H1 (cell line): ENCODE data around the gene CXADR. TPM values are rescaled to one million over a fixed set of nuclear protein-coding genes. Genes with fewer than 3 reads are reported as not detected.

ENCODE experiments used
- CTCF ChIA-PET: fragments of 300-600 bp; sonication (Branson Sonifier 250); formaldehyde crosslinking; loops from one replicate; lab custom pipeline; 2021; ENCODE audit not compliant: partially characterized antibody; lab: Charles Lee
- POLR2A ChIA-PET: fragments of 300-600 bp; sonication (Branson Sonifier 250); formaldehyde crosslinking; loops from one replicate; lab custom pipeline; 2021; ENCODE audit warnings: inconsistent platforms; ENCODE audit not compliant: partially characterized antibody; lab: Charles Lee
- DNase-seq, 2 experiments: peaks; one replicate each; pipeline versions ENCODE4 v3.0.0 to v3.0.0-alpha.2; 2010 to 2022; ENCODE audit warnings: low spot score in 2 of 2, low read depth in 1 of 2, mixed read lengths in 1 of 2
- FAIRE-seq: peaks from 2 replicates; lab custom pipeline; 2011; peaks lifted over from hg19 to GRCh38; lab: Jason Lieb, UNC
- H2AFZ ChIP-seq: 2 replicates; pipeline ENCODE4 v1.8.1; 2012; ENCODE audit warnings: low read length, inconsistent platforms
- H2AK5ac ChIP-seq: 2 replicates; pipeline ENCODE4 v1.6.1; 2013; ENCODE audit warnings: low read depth, low read length
- H2BK120ac ChIP-seq: replicated peaks from 2 replicates; pipeline ENCODE3; 2013; ENCODE audit warnings: low read depth, low read length, inconsistent platforms
- H2BK12ac ChIP-seq: 2 replicates; pipeline ENCODE4 v1.6.1; 2013; ENCODE audit warnings: low read depth, low read length
- H2BK15ac ChIP-seq: 2 replicates; pipeline ENCODE4 v1.6.1; 2013; ENCODE audit warnings: low read length
- H2BK20ac ChIP-seq: 2 replicates; pipeline ENCODE4 v1.6.1; 2013; ENCODE audit warnings: low read length
- H2BK5ac ChIP-seq: 2 replicates; pipeline ENCODE4 v1.6.1; 2013; ENCODE audit warnings: low read depth, low read length
- H3K14ac ChIP-seq: 2 replicates; pipeline ENCODE4 v1.6.1; 2013; ENCODE audit warnings: inconsistent platforms; ENCODE audit not compliant: insufficient read length
- H3K18ac ChIP-seq: 2 replicates; pipeline ENCODE4 v1.6.1; 2013; ENCODE audit warnings: low read length; ENCODE audit errors: extremely low read depth
- H3K23ac ChIP-seq: 2 replicates; pipeline ENCODE4 v1.6.1; 2013; ENCODE audit warnings: inconsistent platforms; ENCODE audit not compliant: insufficient read length
- H3K23me2 ChIP-seq: 2 replicates; pipeline ENCODE4 v1.6.1; 2013; ENCODE audit warnings: low read depth, low read length
- H3K27ac ChIP-seq: 2 replicates; pipeline ENCODE4 v1.6.1; 2011; ENCODE audit warnings: low read depth, low read length, inconsistent platforms
- H3K27me3 ChIP-seq, 4 experiments: replicated peaks in 1 of 4; 1 replicate in 1 of 4; 2 replicates in 3 of 4; pipeline versions ENCODE4 v1.6.1 to v1.8.1; 2011 to 2013; ENCODE audit warnings: low read length in 3 of 4, mild to moderate bottlenecking in 3 of 4, inconsistent platforms in 2 of 4, mixed read lengths in 2 of 4, moderate library complexity in 1 of 4; ENCODE audit not compliant: control insufficient read depth in 3 of 4, insufficient read depth in 3 of 4; ENCODE audit errors: extremely low read depth in 1 of 4
- H3K36me3 ChIP-seq, 4 experiments: 2 replicates each; pipeline versions ENCODE4 v1.6.1 to v1.8.1; 2011 to 2013; ENCODE audit warnings: mild to moderate bottlenecking in 4 of 4, low read length in 3 of 4, moderate library complexity in 2 of 4, control low read depth in 1 of 4, inconsistent platforms in 1 of 4; ENCODE audit not compliant: insufficient read depth in 4 of 4, control insufficient read depth in 2 of 4
- H3K4ac ChIP-seq: replicated peaks from 2 replicates; pipeline ENCODE3; 2013; ENCODE audit warnings: low read length, low read depth, mixed read lengths, inconsistent platforms; ENCODE audit not compliant: insufficient read length
- H3K4me1 ChIP-seq, 4 experiments: replicated peaks in 1 of 4; 1 replicate in 1 of 4; 2 replicates in 3 of 4; pipeline versions ENCODE4 v1.6.1 to v1.8.1; 2011 to 2013; ENCODE audit warnings: low read length in 3 of 4, inconsistent platforms in 2 of 4, mixed read lengths in 1 of 4; ENCODE audit not compliant: insufficient read depth in 4 of 4, control insufficient read depth in 3 of 4
- H3K4me2 ChIP-seq, 2 experiments: 2 replicates each; pipeline versions ENCODE4 v1.6.1 to v1.8.1; 2011 to 2013; ENCODE audit warnings: low read depth in 2 of 2, low read length in 2 of 2, control low read depth in 1 of 2, inconsistent platforms in 1 of 2, mild to moderate bottlenecking in 1 of 2; ENCODE audit not compliant: insufficient read depth in 1 of 2
- H3K4me3 ChIP-seq, 4 experiments: fragments of 200-600, 300-600 bp in 1 of 4; sonication (generic), shearing (Covaris generic), sonication (Bioruptor Twin) in 1 of 4; 2 replicates each; pipeline versions ENCODE4 v1.5.1 to v1.8.1; 2011 to 2016; ENCODE audit warnings: low read length in 4 of 4, low read depth in 3 of 4, control low read depth in 2 of 4, inconsistent platforms in 2 of 4, mild to moderate bottlenecking in 2 of 4, mixed read lengths in 1 of 4, moderate library complexity in 1 of 4; ENCODE audit not compliant: insufficient read depth in 2 of 4; ENCODE audit errors: extremely low read depth in 1 of 4
- H3K56ac ChIP-seq: replicated peaks from 2 replicates; pipeline ENCODE3; 2013; ENCODE audit warnings: low read depth, mild to moderate bottlenecking, mixed read lengths, low read length, inconsistent platforms; ENCODE audit not compliant: insufficient read length
- H3K79me1 ChIP-seq: 2 replicates; pipeline ENCODE4 v1.6.1; 2013; ENCODE audit warnings: low read depth, low read length, control low read depth
- H3K79me2 ChIP-seq, 2 experiments: 2 replicates each; pipeline versions ENCODE4 v1.6.1 to v1.8.1; 2012 to 2013; ENCODE audit warnings: low read length in 2 of 2, mild to moderate bottlenecking in 2 of 2, inconsistent platforms in 1 of 2; ENCODE audit not compliant: insufficient read depth in 2 of 2, control insufficient read depth in 1 of 2
- H3K9ac ChIP-seq, 4 experiments: replicated peaks in 1 of 4; 1 replicate in 1 of 4; 2 replicates in 3 of 4; pipeline versions ENCODE4 v1.6.1 to v1.8.1; 2011 to 2013; ENCODE audit warnings: low read depth in 3 of 4, low read length in 3 of 4, control low read depth in 2 of 4, mild to moderate bottlenecking in 2 of 4, moderate library complexity in 2 of 4, inconsistent platforms in 1 of 4; ENCODE audit errors: extremely low read depth in 1 of 4
- H3K9me3 ChIP-seq, 2 experiments: 2 replicates each; pipeline versions ENCODE4 v1.6.1 to v1.8.1; 2012 to 2013; ENCODE audit warnings: mild to moderate bottlenecking in 2 of 2, moderate library complexity in 2 of 2, control low read depth in 1 of 2, inconsistent platforms in 1 of 2, low read depth in 1 of 2, low read length in 1 of 2, mixed read lengths in 1 of 2; ENCODE audit not compliant: insufficient read depth in 2 of 2
- H4K20me1 ChIP-seq, 2 experiments: replicated peaks in 1 of 2; 2 replicates each; pipeline versions ENCODE3 to v1.8.1; 2011 to 2013; ENCODE audit warnings: inconsistent platforms in 2 of 2, low read length in 2 of 2, mild to moderate bottlenecking in 1 of 2; ENCODE audit not compliant: insufficient read depth in 2 of 2, control insufficient read depth in 1 of 2
- H4K5ac ChIP-seq: 2 replicates; pipeline ENCODE4 v1.6.1; 2013; ENCODE audit warnings: low read length, low read depth, mixed read lengths, inconsistent platforms; ENCODE audit not compliant: insufficient read length
- H4K8ac ChIP-seq: 2 replicates; pipeline ENCODE4 v1.8.0; 2013; ENCODE audit warnings: mild to moderate bottlenecking, moderate library complexity, low read length, inconsistent platforms; ENCODE audit not compliant: insufficient read depth; ENCODE audit errors: extremely low read depth
- H4K91ac ChIP-seq: replicated peaks from 2 replicates; pipeline ENCODE3; 2013; ENCODE audit warnings: low read length, mixed read lengths, inconsistent platforms; ENCODE audit not compliant: insufficient read length
- ATF3 ChIP-seq: IDR thresholded peaks from 2 replicates; pipeline ENCODE4 v1.6.1; 2011; ENCODE audit warnings: low read depth, mild to moderate bottlenecking, low read length; ENCODE audit not compliant: insufficient read depth
- CHD1 ChIP-seq: IDR thresholded peaks from 2 replicates; pipeline ENCODE4 v1.6.1; 2012; ENCODE audit warnings: low read depth, low read length, improper control_type of control experiment
- CTBP2 ChIP-seq: IDR thresholded peaks from 2 replicates; pipeline ENCODE4 v1.7.0; 2011; ENCODE audit warnings: borderline replicate concordance, mild to moderate bottlenecking, moderate library complexity, mixed read lengths, low read length; ENCODE audit not compliant: insufficient read depth, insufficient read length
- E2F6 ChIP-seq: IDR thresholded peaks from 2 replicates; pipeline ENCODE4 v1.6.1; 2012; ENCODE audit warnings: inconsistent platforms
- NRF1 ChIP-seq: IDR thresholded peaks from 2 replicates; pipeline ENCODE4 v1.6.1; 2011; ENCODE audit warnings: mild to moderate bottlenecking, low read depth, low read length, improper control_type of control experiment
- RFX5 ChIP-seq: IDR thresholded peaks from 2 replicates; pipeline ENCODE4 v1.6.1; 2011; ENCODE audit warnings: low read depth, low read length, improper control_type of control experiment, borderline replicate concordance
- SAP30 ChIP-seq: fragments of 300-600 bp; sonication (generic); IDR thresholded peaks from 2 replicates; pipeline ENCODE4 v1.7.1; 2012; ENCODE audit warnings: low read length, moderate library complexity, mild to moderate bottlenecking, inconsistent platforms; ENCODE audit not compliant: insufficient read depth, insufficient replicate concordance
- SIN3A ChIP-seq, 2 experiments: IDR thresholded peaks in 1 of 2; conservative IDR thresholded peaks in 1 of 2; 2 replicates each; pipeline ENCODE4 v1.6.1; 2011 to 2012; ENCODE audit warnings: low read length in 2 of 2, improper control_type of control experiment in 1 of 2, low read depth in 1 of 2, mild to moderate bottlenecking in 1 of 2
- SRF ChIP-seq: IDR thresholded peaks from 2 replicates; pipeline ENCODE4 v1.6.1; 2011; ENCODE audit warnings: mild to moderate bottlenecking, low read depth, low read length, moderate library complexity
- TAF1 ChIP-seq: IDR thresholded peaks from 2 replicates; pipeline ENCODE4 v1.6.1; 2011; ENCODE audit warnings: mild to moderate bottlenecking, low read depth, low read length
- TAF7 ChIP-seq: optimal IDR thresholded peaks from 2 replicates; pipeline ENCODE3; 2011; ENCODE audit warnings: low read depth, mild to moderate bottlenecking, inconsistent platforms, low read length, moderate library complexity, borderline replicate concordance
- WGBS, 2 experiments: shearing (Covaris generic) in 1 of 2; methylation state at CpG; one replicate each; pipeline versions ENCODE4 v1.1.6 to v1.1.7; 2013 to 2015; ENCODE audit warnings: low lambda C conversion rate in 2 of 2, mixed read lengths in 2 of 2, inconsistent platforms in 1 of 2, low coverage in 1 of 2, missing lambda C conversion rate in 1 of 2; ENCODE audit not compliant: insufficient replicate concordance in 2 of 2, insufficient coverage in 1 of 2, insufficient read length in 1 of 2; ENCODE audit errors: extremely low coverage in 1 of 2, missing lambda C conversion rate in 1 of 2; 5-methylcytosine and 5-hydroxymethylcytosine counted together
- polyA plus RNA-seq, 7 experiments: library from polyadenylated mRNA; depleted of rRNA in 3 of 7; stranded (reverse) in 5 of 7; unstranded in 2 of 7; fragments of >200 nt in 5 of 7; fragments of 200-250 nt in 2 of 7; gene quantifications; 1 replicate in 5 of 7; 2 replicates in 1 of 7; 4 replicates in 1 of 7; pipeline versions ENCODE4 v1.2.1 to v1.2.3, GENCODE V29; 2011 to 2013; ENCODE audit warnings: missing spikeins in 2 of 7, mixed read lengths in 2 of 7
- total RNA-seq: library from RNA; stranded (reverse); fragmentation: NEBNext Ultra II Directional; extraction: Animal tissue kit (Norgen Biotek cat#: 25700); gene quantifications from 2 replicates; pipeline ENCODE4 v1.2.1, GENCODE V29; 2021

Gene CXADR
- total and polyA plus RNA-seq, 2 of the 8 experiments (the other 6 are each of a cell fraction or from before 2014, with no cell fraction given) = 45.6 to 145 TPM

GRCh38 chr21:17495680-17496079, 17.2 kb upstream of the CXADR start:
- Histone ChIP-seq H3K23me2 (no peaks in the 10 kb centered on the region), H2AK5ac (no peak overlapping the region), H3K18ac (no peak overlapping the region), H2BK20ac (no peak overlapping the region), H3K4ac (no peak overlapping the region), H3K4me1 (no peaks in the 10 kb centered on the region), H2BK12ac (no peak overlapping the region), H4K5ac (no peak overlapping the region), H3K14ac (no peak overlapping the region), H2BK15ac (no peak overlapping the region), H3K23ac (no peak overlapping the region), H3K79me2 (no peaks in the 10 kb centered on the region), H2BK120ac (no peak overlapping the region), H4K8ac (no peak overlapping the region), H2AFZ (no peak overlapping the region), H2BK5ac (no peak overlapping the region)
- CTCF ChIA-PET = interaction anchor here (0.9 to 1.2 kb wide), 2 partner anchors 9 to 16 kb away, joined by 3 to 5 read pairs; no protein-coding TSS in a partner anchor
- FAIRE-seq = no peak
- 85% methylated on average over 2 of the region's 2 CpGs; no CpG with 5 or more reads in 1 of the 2 experiments for WGBS, 2 experiments
- TF ChIP-seq SIN3A (conservative IDR thresholded peaks at IDR 0.05 in 1 of 2, IDR thresholded peaks at IDR 0.05 in 1 of 2; ENCODE audit: low read depth in 1 of 2, low read length in 2 of 2) (no peak), SAP30 (no peak), TAF1 (no peak), SRF (no peak), ATF3 (no peak), NRF1 (no peak), CHD1 (no peak), CTBP2 (no peak), E2F6 (no peak), TAF7 (no peak), RFX5 (no peak)
- TF ChIP-seq, all 59 proteins: peak for 0
- Histone ChIP-seq H3K27me3 (no peaks in the 10 kb centered on the region), H3K9ac (no peak overlapping the region), H3K56ac (no peak overlapping the region), H4K91ac (no peak overlapping the region), H3K27ac (no peak overlapping the region), H3K36me3 (no peaks in the 10 kb centered on the region), H3K4me3 (no peak overlapping the region), H3K4me2 (no peak overlapping the region), H4K20me1 (no peaks in the 10 kb centered on the region), H3K9me3 (no peaks in the 10 kb centered on the region), H3K79me1 (no peaks in the 10 kb centered on the region)
- POLR2A ChIA-PET = no interaction called here
- DNase-seq = no peak
